ENCODE measurements around the gene ORMDL3. TPM values are rescaled to one million over a fixed set of nuclear protein-coding genes. Genes with fewer than 3 reads are reported as not detected.

The ORMDL3 gene, protein sequence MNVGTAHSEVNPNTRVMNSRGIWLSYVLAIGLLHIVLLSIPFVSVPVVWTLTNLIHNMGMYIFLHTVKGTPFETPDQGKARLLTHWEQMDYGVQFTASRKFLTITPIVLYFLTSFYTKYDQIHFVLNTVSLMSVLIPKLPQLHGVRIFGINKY
- total RNA-seq (2014; rRNA removed; shearing (Covaris generic)) = 37.8 and 40.4 TPM in 2 replicates

- in situ Hi-C loops (cut with HindIII; ENCODE audit: low sequenced_read_pairs) = no loop called here
- peak; percentile 89 for DNase-seq (ENCODE audit: low spot score)
Measured at GRCh38 chr17:39927101-39927928, at the start of gene ORMDL3, which contains the start of gene LRRC3C. Gene ORMDL3 (minus strand): TSS chr17:39927601. CDS start chr17:39924203, 3,398 bp downstream. Gene LRRC3C (plus strand): TSS chr17:39927732. CDS start chr17:39941524, 13,792 bp downstream.

- DNase-seq (ENCODE audit: low spot score) = no peak
- in situ Hi-C loops (cut with HindIII; ENCODE audit: low sequenced_read_pairs) = loop anchor here (25.0 kb wide), 1 partner anchor 288 kb away; the partner anchor contains the start of gene PGAP3
Measured at GRCh38 chr17:39975801-39976200, 48.4 kb upstream of the ORMDL3 start.

DNA sequence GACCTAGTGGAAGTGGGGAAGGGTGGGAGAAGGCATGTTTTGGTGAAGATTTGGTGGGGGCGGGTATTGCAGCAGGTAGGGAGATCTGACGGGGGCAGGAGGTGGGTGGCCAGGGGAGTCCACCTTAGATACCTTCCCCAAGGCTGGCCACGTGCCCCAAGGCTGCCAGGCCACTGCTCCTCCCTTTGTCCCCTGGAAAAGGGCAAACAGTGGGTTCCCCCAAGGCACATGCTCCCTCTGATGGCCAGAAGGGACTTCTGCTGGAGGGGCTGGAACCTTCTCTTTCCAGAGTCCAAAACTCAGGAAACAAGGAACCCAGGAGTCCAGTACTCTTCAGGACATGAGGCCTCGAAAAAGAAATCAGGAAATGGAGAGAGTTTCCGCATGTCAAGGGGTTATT, 47.0 kb upstream of the ORMDL3 start:
- in situ Hi-C loops (cut with HindIII; ENCODE audit: low sequenced_read_pairs) = no loop called here

DNA sequence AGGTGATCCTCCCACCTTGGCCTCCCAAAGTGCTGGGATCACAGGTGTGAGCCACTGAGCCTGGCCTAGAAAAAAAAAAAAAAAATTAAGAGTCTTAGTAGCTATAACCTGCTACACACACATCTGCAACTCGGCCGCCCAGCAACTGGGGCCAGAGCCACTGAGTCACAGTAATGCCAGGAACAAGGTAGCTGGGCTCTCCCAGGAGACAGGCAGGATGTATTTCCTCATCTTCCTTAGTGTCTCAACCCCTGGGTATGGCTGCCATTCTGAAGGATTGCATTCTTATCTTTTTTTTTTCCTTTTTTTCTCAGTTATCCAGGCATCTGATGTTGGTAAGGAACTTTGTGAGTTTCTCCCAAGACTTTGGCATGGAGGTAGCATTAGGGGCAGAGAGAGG, 46.1 kb upstream of the ORMDL3 start:
- in situ Hi-C loops (cut with HindIII; ENCODE audit: low sequenced_read_pairs) = no loop called here
- no peak for DNase-seq (ENCODE audit: low spot score)

More for the DNA sequence above, 47.0 kb upstream of the ORMDL3 start:
- no peak for DNase-seq (ENCODE audit: low spot score)

DNA sequence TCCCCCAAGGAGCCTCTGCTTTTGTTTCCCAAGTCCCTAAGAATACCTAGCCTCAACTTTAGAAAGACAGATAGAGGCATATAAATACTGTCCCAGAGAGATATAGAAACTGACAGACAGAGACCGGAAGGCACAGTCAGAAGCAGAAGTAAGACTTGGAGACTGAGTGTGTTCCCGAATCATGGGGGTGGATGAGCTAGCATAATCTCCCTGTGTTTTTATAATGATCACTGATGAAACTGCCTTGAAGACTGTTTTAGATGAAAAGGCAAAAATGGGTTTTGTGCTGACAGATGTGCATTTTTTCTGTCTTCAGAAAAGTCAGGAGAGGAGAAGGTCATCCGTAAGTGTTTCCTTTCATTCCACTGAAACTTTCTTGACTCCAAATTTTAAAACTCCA, 44.9 kb upstream of the ORMDL3 start:
- DNase-seq (ENCODE audit: low spot score) = no peak
- in situ Hi-C loops (cut with HindIII; ENCODE audit: low sequenced_read_pairs) = no loop called here

GRCh38 chr17:39971076-39971603, 43.7 kb upstream of the ORMDL3 start:
- no peak for DNase-seq (ENCODE audit: low spot score)
- in situ Hi-C loops (cut with HindIII; ENCODE audit: low sequenced_read_pairs) = no loop called here

GRCh38 chr17:39970157-39970692, 42.8 kb upstream of the ORMDL3 start:
- DNase-seq (ENCODE audit: low spot score) = no peak
- in situ Hi-C loops (cut with HindIII; ENCODE audit: low sequenced_read_pairs) = no loop called here

GRCh38 chr17:39969375-39969774, 42.0 kb upstream of the ORMDL3 start:
- no peak for DNase-seq (ENCODE audit: low spot score)
- in situ Hi-C loops (cut with HindIII; ENCODE audit: low sequenced_read_pairs) = no loop called here

- in situ Hi-C loops (cut with HindIII; ENCODE audit: low sequenced_read_pairs) = no loop called here
Measured at GRCh38 chr17:39968761-39969160, 41.4 kb upstream of the ORMDL3 start.

GRCh38 chr17:39966771-39967170, 39.4 kb upstream of the ORMDL3 start:
- in situ Hi-C loops (cut with HindIII; ENCODE audit: low sequenced_read_pairs) = no loop called here

More at GRCh38 chr17:39968761-39969160, 41.4 kb upstream of the ORMDL3 start:
- DNase-seq (ENCODE audit: low spot score) = no peak

GRCh38 chr17:39965017-39965699, 37.8 kb upstream of the ORMDL3 start:
- in situ Hi-C loops (cut with HindIII; ENCODE audit: low sequenced_read_pairs) = no loop called here

More at GRCh38 chr17:39966771-39967170, 39.4 kb upstream of the ORMDL3 start:
- DNase-seq (ENCODE audit: low spot score) = no peak

DNA sequence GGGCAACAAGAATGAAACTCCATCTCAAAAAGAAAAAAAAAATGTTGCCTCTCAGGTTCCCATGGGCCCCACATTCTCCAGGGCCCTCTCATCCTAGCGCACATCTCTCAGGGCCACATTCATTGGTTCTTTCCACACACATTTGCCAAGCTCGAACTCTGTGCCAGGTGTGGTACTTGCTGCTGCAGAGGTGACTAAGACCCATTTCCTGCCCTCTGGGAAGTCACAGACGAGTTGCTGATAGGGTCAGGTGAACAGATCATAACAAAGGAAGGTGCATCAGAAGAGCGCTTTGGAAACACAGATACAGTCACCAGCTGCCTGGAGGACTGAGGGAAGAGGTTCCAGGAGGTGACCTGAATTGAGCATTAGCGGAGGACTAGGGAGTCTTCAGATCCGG, 36.4 kb upstream of the ORMDL3 start:
- no peak for DNase-seq (ENCODE audit: low spot score)
- in situ Hi-C loops (cut with HindIII; ENCODE audit: low sequenced_read_pairs) = no loop called here

More at GRCh38 chr17:39965017-39965699, 37.8 kb upstream of the ORMDL3 start:
- DNase-seq (ENCODE audit: low spot score) = no peak

DNA sequence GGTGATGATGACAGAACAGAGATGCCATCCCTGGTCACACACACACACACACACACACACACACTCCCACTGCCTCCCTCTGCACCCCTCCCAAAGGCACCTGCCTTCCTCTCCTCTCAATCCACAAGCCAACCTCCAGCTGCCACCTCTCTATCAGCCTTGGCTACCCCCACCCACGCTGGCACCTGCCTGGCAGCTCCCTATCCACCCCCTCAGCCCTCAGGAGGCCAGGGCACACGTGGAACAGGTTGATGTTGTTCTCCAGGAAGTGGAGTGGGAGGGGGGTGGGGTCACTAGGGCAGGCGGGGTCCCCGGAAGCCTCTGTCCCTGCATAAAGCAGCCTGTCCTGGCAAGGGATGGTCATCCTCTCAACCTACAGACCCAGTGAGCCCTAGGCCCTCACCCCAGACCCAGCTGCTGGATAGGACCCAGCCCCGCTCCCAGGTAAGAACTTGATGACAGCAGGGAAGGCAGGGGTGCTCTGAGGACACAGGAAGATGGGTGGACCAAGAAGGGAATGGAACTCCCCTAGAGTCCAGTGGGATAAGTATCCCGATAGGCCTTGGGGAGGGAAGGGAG, 35.3 kb upstream of the ORMDL3 start, which contains the start of gene GSDMA:
TSS of gene GSDMA (plus strand) at position 363 of the 579 bp plus-strand sequence. CDS start 2,684 bp downstream, outside the sequence.
- in situ Hi-C loops (cut with HindIII; ENCODE audit: low sequenced_read_pairs) = no loop called here
- no peak for DNase-seq (ENCODE audit: low spot score)

GRCh38 chr17:39960524-39961041, 33.2 kb upstream of the ORMDL3 start:
- no peak for DNase-seq (ENCODE audit: low spot score)
- in situ Hi-C loops (cut with HindIII; ENCODE audit: low sequenced_read_pairs) = no loop called here

GRCh38 chr17:39955726-39956225, 28.4 kb upstream of the ORMDL3 start:
- in situ Hi-C loops (cut with HindIII; ENCODE audit: low sequenced_read_pairs) = no loop called here
- DNase-seq (ENCODE audit: low spot score) = no peak

GRCh38 chr17:39954876-39955275, 27.5 kb upstream of the ORMDL3 start:
- in situ Hi-C loops (cut with HindIII; ENCODE audit: low sequenced_read_pairs) = no loop called here
- DNase-seq (ENCODE audit: low spot score) = no peak

DNA sequence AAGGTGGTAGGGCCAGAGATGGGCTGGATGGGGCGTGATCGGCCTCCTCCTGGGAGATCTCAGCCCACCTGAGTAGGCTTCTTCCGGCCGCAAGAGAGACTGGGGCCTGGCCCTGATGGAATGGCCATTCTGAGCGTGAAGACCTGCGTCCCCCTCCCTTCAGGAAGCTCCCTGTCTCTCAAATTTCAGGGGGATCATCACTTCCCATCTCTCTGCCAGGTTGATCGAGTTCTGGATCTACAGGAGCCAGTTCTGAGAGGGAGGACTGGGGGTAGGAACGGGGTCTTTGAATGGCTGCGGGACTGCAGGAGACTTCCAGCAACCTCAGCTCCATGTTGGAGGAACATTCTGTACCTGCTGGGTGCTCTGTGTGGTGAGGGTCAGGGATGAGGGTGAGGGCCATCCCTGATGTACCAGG, 26.1 kb upstream of the ORMDL3 start:
- in situ Hi-C loops (cut with HindIII; ENCODE audit: low sequenced_read_pairs) = no loop called here
- no peak for DNase-seq (ENCODE audit: low spot score)

GRCh38 chr17:39952680-39953470, 25.5 kb upstream of the ORMDL3 start:
- DNase-seq (ENCODE audit: low spot score) = peak; percentile 94
- in situ Hi-C loops (cut with HindIII; ENCODE audit: low sequenced_read_pairs) = no loop called here

Data from G401 (cell line).